Lung (tissue), 12 donors: ENCODE data around the gene CACNB1. TPM values are rescaled to one million over a fixed set of nuclear protein-coding genes. Genes with fewer than 3 reads are reported as not detected.

Source experiments
- ATAC-seq: fragments of 200-7000 bp; cut with Tn5 transposase; one replicate; pipeline ENCODE4 v1.9.1; 2020; ENCODE audit warnings: moderate number of reproducible peaks; ENCODE audit not compliant: insufficient read depth, low FRiP score
- DNase-seq, 3 donors: peaks; one replicate each; pipeline ENCODE4 v3.0.0-alpha.2; 2013 to 2017
- H3K27ac ChIP-seq, 2 donors: one replicate each; pipeline ENCODE4 v1.5.1; 2013; ENCODE audit warnings: mild to moderate bottlenecking in 2 of 2, moderate library complexity in 2 of 2, control low read depth in 1 of 2, inconsistent platforms in 1 of 2, low read depth in 1 of 2, low read length in 1 of 2
- H3K27me3 ChIP-seq, 3 donors: one replicate each; pipeline ENCODE4 v1.5.1; 2013; ENCODE audit warnings: low read length in 2 of 3; ENCODE audit not compliant: control insufficient read depth in 3 of 3, insufficient read depth in 3 of 3
- H3K36me3 ChIP-seq, 4 donors: one replicate each; pipeline ENCODE4 v1.5.1; 2013; ENCODE audit warnings: low read length in 4 of 4, mild to moderate bottlenecking in 1 of 4, moderate library complexity in 1 of 4; ENCODE audit not compliant: control insufficient read depth in 4 of 4, insufficient read depth in 4 of 4
- H3K4me1 ChIP-seq, 5 donors: one replicate each; pipeline ENCODE4 v1.5.1; 2013; ENCODE audit warnings: low read length in 5 of 5, mild to moderate bottlenecking in 2 of 5, moderate library complexity in 1 of 5; ENCODE audit not compliant: control insufficient read depth in 5 of 5, insufficient read depth in 5 of 5
- H3K4me3 ChIP-seq: one replicate; pipeline ENCODE4 v1.5.1; 2013; ENCODE audit warnings: mild to moderate bottlenecking, control low read depth, moderate library complexity
- H3K9ac ChIP-seq, 2 donors: one replicate each; pipeline ENCODE4 v1.5.1; 2013; ENCODE audit warnings: low read length in 2 of 2, control low read depth in 1 of 2; ENCODE audit not compliant: insufficient read depth in 1 of 2
- H3K9me3 ChIP-seq, 4 donors: one replicate each; pipeline ENCODE4 v1.5.1; 2013; ENCODE audit warnings: low read length in 3 of 4, mild to moderate bottlenecking in 1 of 4, moderate library complexity in 1 of 4; ENCODE audit not compliant: control insufficient read depth in 4 of 4, insufficient read depth in 3 of 4
- CTCF ChIP-seq: IDR thresholded peaks from 2 replicates; pipeline ENCODE4 v1.5.1; 2012; ENCODE audit warnings: mild to moderate bottlenecking; ENCODE audit errors: control extremely low read depth, extremely low read depth
- WGBS, 2 donors: extraction: QIAGEN DNeasy Blood & Tissue Kit; methylation state at CpG; one replicate each; pipeline ENCODE4 v1.1.7; 2013; 5-methylcytosine and 5-hydroxymethylcytosine counted together
- polyA plus RNA-seq, 2 donors: library from polyadenylated mRNA; stranded (reverse); fragments of 200-250 nt; gene quantifications; one replicate each; pipeline ENCODE4 v1.2.1, GENCODE V29; 2013
- total RNA-seq, 2 donors: library from RNA; depleted of rRNA in 1 of 2; stranded (reverse); fragments of >200 nt in 1 of 2; gene quantifications; one replicate each; pipeline ENCODE4 v1.2.1, GENCODE V29; 2014 to 2021
- donor health status: control.
- donor health status: control.
- donor health status: Bipolar disorder and iron deficiency.
- donor health status: healthy.
- donor health status: DM: yes; HTN: yes; CAD: no.

Gene CACNB1
- total and polyA plus RNA-seq, 4 donors: 6.8 to 49.6 (median 21.7) TPM

- Histone ChIP-seq H3K4me3 (no peak overlapping the region), H3K27ac (no peak overlapping the region), H3K36me3 (peaks cover 25 to 31% (median 27%) of the 10 kb centered on the region in 4 donors), H3K27me3 (no peaks in the 10 kb centered on the region), H3K9ac (no peak overlapping the region), H3K4me1 (peaks cover 5 to 36% (median 9%) of the 10 kb centered on the region in 5 donors), H3K9me3 (no peaks in the 10 kb centered on the region)
- ATAC-seq (no peak), DNase-seq (no peak)
- TF ChIP-seq CTCF: no peak
- WGBS, 2 donors: 86 to 89% methylated on average over 3 of the region's 3 CpGs
These were observed 7.7 kb upstream of the CACNB1 start for GRCh38 chr17:39205112-39205526.

- Histone ChIP-seq H3K9ac (no peak overlapping the region), H3K36me3 (peaks cover 25 to 31% (median 27%) of the 10 kb centered on the region in 4 donors), H3K27ac (no peak overlapping the region), H3K9me3 (no peaks in the 10 kb centered on the region), H3K4me3 (no peak overlapping the region), H3K4me1 (peaks cover 2 to 33% (median 6%) of the 10 kb centered on the region in 5 donors), H3K27me3 (no peaks in the 10 kb centered on the region)
- DNase-seq (no peak), ATAC-seq (no peak)
- TF ChIP-seq CTCF: no peak
- WGBS, 2 donors: 89 to 90% methylated on average over 8 of the region's 8 CpGs
These were observed 6.8 kb upstream of the CACNB1 start for GRCh38 chr17:39204245-39204644.

GRCh38 chr17:39200957-39201510 is 3.6 kb upstream of the CACNB1 start:
- Histone ChIP-seq H3K27me3 (no peaks in the 10 kb centered on the region), H3K9ac (peak overlapping the region; percentile 87 to 95), H3K4me3 (peak overlapping the region; percentile 100), H3K27ac (peak overlapping the region; percentile 13 to 95), H3K9me3 (no peaks in the 10 kb centered on the region), H3K36me3 (peaks cover 25 to 31% (median 27%) of the 10 kb centered on the region in 4 donors), H3K4me1 (peaks cover 0 to 33% (median 7%) of the 10 kb centered on the region in 5 donors)
- 31 to 33% methylated on average over 11 of the region's 11 CpGs for WGBS, 2 donors
- ATAC-seq (no peak), DNase-seq (no peak)
- no peak for TF ChIP-seq CTCF
